ENCODE results near the gene SUSD2.
"Not testable (repeated sequence)": the region's sequence is repeated elsewhere in the genome, so short reads cannot be mapped to it uniquely, and the experiment has no call there.

The SUSD2 gene

DNA sequence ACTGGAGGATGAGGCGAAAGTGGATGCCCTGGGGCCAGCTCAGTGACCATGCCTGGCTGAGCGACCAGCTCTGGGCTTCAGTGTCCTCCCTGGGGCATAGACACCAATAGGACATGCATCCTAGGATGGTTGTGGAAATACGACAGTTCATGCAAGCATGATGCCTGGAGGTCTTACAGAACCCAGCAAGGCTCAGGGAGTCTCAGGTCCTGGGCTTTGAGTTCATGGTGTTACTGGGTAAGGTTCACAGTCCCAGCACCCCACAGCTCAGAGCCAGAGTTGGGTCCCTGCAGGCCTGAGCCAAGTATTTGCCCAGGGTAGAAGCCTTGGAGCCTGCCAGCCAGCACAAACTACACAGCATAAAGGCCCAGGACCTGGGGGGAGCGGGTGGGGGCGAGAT, 4.2 kb upstream of the SUSD2 start:
- DNase-seq: no peak

DNA sequence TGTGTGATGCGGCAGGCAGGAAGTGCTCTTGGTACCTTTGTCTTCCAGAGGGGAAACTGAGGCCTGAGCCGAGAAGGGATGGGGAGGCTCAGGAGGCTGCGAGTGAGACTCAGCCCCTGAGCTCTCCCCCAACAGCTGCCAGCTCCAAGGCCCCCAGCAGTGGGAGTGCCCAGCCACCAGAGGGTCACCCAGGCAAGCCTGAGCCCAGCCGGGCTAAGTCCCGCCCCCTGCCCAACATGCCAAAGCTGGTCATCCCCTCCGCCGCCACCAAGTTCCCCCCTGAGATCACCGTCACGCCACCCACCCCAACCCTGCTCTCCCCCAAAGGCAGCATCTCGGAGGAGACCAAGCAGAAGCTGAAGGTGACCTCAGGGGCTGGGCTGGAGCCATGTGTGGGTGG, 3.8 kb upstream of the SUSD2 start:
- no peak for DNase-seq

DNA sequence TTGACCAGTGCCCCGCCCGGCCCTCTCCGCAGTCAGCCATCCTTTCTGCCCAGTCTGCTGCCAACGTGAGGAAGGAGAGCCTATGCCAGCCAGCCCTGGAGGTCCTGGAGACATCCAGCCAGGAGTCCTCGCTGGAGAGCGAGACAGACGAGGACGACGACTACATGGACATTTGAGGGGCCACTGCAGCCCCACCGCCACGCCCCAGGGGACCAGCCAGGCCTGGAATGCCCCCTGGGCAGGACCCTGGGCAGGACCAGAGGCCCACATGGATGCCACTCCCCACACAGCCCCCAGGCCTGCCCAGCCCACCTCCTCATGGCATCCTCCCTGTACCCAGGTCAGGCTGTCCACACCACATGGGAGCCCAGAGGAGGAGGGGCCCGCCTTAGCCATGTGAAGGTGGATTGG, 3.3 kb upstream of the SUSD2 start:
- DNase-seq: no peak

DNA sequence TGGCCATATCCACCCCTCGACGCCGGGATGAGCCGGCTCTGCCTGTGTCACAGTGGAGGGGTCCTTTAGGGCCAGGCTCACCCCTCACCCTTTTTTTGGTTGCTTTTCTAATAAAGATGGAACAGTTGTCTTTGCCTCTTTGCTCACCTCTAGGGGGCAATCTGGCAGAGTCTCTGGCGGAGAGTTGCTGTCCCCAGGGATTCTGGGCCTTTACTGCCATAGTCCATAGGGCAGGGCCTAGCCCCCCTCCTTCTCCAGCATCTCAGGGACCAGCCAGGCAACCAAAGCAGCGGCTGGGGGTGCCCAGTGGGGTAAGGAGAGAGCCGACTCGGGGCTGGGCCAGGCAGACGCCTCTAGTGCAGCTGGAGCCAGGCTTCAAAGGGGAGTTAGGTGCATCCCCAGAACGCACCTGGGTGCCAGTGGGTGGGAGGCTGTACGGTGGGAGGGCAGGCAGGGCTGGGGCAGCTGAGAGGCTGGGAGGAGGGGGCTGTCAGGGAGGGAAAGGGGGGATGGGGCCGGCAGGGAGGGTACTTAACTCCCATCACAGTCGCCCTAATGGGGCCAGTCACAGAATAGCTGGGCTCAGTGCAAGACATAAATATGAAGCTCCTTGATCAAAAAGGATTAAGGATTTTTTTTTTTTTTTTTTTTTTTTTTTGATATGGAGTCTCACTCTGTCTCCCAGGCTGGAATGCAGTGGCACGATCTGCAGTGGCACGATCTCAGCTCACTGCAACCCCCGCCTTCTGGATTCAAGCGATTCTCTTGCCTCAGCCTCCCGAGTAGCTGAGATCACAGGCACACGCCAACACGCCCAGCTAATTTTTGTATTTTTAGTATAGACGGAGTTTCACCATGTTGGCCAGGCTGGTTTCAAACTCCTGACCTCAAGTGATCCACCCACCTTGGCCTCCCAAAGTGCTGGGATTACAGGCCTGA, 2.5 kb upstream of the SUSD2 start:
- DNase-seq: no peak

DNA sequence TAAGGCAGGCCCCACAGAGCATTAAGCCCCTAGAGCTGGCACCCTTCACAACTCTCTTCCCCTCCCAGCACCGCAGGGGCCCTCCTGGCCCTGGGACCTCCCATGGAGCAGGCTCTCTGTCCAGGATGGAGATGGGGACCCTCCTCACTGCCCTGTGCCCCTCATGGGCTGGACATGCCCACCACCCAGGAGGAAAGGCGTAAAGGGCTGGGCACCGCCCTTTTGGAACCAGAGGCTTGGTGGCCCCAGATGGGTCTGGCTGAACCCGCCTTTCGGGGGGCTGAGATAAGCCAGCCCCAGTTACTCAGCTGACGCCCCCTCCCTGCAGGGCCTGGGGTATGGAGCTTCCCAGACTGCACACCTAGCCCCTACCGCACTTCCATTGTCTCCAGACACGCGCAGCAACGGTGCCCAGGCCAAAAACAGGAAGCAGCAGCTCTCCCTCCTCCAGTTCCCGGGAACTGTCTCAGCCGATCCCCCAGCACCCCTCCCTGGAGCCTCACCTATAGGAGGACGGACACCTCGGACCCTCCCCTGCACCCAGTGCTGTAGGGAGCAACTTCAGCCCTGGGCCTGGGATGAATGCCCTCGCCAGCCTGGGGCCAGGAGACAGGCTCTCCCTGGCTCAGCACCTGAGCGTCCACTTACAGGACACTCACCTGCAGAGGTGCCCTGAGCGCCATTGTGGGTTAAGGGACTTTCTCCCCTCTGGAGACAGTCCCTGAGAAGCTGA, 1.6 kb upstream of the SUSD2 start:
- no peak for DNase-seq

DNA sequence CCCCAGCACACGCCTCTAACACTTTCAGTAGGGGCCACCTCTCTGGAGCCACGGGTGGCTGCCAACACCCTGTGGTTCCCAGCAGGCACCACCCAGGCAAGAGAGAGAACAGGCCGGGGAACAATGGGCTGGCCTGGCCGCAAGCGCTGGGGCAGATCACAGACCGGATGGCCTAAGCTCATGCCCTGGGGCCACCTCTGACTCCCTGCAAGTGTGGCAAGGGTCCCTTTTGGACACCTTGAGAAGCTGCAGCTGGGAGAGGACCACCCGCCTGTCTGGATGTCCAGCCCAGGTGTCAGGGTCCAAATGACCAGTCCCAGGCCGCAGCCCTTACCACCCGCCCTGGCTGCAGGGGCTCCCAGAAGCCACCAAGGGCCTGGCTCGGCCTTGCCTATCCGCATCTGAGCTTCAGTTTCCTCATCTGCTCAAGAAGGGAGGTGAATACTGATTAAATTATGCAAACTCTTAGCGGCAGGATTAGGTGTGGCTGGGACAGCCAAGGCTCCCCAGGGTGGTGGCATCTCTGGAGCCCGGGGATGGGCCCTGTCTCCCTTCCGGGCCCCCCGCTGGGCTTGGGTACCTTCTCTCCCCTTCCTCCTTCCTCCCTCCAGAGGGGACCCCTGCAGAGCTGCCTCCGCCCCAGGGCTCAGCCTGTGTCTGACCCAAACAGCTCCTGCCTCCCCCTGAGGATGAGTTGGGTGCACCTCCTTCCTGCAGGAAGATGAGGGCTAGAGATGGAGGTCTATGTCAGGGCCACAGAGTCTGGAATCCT, 785 bp upstream of the SUSD2 start:
- no peak for DNase-seq

DNA sequence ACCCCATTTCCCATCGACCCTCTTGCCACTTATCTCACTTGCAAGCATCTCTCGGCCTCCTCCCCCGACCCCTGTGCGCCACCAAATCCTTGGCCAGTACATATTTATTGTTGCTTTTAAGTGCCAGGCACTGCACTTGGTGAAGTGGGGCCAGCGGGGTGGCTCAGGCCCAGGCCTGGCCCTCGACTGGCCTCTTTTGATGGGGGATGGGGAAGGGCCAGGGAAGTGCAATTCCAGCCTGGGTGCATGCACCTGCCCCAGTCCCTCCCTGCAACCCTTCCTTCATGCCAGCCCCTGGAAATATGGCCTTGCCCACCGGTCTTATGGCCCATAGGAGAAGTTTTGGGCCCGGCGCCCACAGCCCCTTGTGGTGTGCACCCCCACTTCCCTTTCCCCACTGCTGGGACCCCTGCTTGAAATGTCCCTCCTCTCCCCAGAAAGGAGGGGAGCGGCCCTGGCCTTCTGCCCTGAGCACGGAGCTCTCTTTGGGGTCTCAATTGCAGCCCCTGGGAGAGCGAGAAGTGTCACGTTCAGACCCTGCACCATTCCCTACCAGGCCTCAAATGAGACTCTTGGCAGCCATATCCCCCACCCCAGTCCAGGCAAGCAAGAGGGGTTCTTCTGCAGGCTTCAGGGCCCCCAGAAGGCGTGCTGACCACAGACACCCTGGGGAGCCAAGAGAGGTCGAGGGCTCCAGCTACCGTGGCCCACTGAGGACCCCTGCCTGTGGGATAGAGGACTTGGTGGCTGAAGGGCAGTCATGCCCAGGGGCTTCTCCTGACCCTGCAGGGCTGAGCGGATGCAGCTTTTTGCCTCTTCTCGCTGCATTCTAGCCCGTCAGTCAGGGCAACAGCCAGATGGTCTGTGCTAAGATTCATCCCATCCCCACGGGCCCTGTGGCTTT, 961 bp downstream of the SUSD2 start:
- no peak for DNase-seq

DNA sequence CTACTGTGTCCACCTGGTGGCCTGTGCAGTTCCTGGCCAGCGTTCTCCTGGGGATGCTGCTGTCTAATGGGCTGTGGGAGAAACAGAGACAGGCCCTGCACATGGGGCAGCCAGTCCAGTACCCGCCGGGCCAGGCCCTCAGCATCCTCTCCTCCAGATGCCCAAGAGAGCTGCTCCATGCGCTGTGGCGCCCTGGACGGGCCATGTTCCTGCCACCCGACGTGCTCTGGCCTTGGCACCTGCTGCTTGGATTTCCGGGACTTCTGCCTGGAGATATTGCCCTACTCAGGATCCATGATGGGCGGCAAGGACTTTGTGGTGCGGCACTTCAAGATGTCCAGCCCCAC, 1.6 kb downstream of the SUSD2 start:
- DNase-seq: not testable (repeated sequence)

DNA sequence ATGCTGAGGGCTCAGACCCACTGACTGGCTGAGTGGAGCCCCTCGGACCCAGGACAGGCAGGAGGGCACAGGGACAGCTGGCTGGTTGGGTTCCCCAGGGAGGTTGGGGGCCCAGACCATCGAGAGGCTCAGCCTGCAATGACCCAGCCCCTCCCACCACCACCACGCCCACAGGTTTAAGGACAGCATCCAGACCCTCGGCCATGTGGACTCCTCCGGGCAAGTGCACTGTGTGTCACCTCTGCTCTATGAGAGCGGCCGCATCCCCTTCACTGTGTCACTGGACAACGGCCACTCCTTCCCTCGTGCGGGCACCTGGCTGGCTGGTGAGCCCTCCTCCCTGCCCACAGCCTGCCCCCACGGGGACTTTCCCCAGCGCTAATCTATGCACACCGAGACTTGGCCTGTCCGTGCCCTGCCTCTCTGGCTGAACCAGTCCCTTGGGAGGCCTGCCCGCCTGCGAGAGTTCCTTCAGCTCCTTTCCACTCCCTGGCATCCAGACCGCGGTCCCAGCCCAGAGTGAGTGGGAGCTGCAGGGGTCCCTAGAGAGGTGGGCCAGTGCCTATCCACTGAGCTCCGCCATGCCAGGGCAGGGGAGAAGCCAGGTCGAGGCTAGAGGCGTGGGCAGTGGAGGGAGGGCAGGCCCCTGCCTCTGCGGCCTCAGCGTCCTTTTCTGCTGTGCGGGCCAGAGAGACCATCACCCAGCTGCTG, 2.2 kb downstream of the SUSD2 start:
- DNase-seq: no peak

DNA sequence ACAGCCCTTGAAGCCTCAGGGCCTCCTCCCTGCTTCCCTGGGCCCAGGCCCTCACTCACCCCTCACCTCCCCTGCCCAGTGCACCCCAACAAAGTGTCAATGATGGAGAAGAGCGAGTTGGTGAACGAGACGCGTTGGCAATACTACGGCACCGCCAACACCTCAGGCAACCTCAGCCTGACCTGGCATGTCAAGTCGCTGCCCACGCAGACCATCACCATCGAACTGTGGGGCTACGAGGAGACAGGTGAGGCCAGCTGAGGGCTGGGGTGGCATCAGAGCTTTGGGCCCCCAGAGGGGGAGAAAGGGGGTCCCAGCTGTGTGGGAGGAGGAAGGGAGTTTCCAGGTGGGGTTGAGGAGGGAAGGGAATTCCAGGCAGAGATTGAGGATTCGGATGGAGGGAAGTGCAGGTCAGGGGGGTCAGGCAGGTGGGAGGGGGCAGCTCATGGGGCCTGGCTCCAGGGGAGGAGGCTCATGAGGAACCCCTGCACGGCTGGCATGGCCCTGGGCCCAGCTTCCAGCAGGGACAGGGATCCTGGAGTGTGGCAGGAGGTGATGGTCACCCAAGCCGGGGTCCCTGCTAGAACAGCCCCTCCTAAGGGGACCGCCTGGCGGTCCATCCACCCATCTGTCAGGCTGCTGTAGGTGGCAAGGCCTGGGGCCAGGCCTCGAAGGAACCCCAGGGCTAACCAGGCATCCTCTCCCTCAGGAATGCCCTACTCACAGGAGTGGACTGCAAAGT, 2.9 kb downstream of the SUSD2 start:
- DNase-seq: no peak

DNA sequence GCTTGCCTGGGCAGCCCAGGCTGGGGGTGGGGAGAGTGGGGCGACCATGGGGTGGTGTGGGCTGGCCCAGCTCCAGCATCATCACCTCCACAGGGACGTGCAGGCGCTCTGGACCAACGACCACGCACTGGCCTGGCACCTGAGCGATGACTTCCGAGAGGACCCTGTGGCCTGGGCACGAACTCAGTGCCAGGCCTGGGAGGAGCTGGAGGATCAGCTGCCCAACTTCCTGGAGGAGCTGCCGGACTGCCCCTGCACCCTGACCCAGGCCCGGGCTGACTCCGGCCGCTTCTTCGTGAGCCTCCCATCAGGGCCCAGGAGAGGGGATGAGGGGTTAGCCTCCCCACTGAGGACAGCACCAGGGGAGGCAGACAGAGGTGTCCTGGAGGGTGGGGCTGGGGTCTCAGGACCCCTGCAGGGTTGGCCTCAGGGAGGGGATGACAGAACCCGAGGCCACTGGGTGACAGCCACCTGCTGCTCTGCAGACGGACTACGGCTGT, 3.8 kb downstream of the SUSD2 start:
- DNase-seq: no peak

DNA sequence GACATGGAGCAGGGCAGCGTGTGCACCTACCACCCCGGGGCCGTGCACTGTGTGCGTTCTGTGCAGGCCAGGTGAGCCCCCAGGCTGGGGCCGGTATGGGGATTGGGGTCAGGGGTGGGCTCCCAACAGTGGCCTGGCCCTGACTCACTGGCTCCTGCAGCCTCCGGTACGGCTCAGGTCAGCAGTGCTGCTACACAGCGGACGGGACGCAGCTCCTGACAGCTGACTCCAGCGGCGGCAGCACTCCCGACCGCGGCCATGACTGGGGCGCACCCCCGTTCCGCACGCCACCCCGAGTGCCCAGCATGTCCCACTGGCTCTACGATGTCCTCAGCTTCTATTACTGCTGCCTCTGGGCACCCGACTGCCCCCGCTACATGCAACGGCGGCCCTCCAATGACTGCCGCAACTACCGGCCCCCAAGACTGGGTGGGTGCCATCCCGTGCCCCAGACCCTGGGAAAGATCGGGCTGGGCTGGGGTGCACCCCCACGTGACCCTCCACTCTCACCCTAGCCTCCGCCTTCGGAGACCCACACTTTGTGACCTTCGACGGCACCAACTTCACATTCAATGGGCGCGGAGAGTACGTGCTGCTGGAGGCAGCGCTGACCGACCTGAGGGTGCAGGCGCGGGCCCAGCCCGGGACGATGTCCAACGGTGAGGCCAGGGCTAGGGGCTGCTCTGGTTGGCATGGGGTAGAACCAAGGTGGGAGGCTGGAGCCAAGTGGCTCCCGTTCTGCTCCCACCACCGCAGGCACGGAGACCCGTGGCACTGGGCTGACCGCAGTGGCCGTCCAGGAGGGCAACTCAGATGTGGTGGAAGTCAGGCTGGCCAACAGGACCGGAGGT, 4.4 kb downstream of the SUSD2 start:
- DNase-seq: no peak

DNA sequence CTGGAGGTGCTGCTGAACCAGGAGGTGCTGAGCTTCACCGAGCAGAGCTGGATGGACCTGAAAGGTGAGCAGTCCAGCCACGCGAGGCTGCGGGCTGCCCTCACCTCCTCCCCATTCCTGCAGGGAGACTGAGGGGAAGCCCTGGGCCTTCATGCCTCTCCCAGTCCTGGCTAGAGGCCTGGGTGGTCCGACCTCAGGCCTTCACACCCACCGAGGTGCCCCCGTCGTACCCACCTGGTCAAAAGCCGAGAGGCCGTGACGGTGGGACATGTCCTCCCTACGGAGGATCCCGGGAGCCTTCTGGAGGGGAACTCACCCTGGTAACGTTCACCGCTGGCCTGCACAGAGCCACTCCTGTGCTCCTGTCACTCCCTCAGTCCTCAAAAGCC, 5.1 kb downstream of the SUSD2 start:
- DNase-seq: no peak

DNA sequence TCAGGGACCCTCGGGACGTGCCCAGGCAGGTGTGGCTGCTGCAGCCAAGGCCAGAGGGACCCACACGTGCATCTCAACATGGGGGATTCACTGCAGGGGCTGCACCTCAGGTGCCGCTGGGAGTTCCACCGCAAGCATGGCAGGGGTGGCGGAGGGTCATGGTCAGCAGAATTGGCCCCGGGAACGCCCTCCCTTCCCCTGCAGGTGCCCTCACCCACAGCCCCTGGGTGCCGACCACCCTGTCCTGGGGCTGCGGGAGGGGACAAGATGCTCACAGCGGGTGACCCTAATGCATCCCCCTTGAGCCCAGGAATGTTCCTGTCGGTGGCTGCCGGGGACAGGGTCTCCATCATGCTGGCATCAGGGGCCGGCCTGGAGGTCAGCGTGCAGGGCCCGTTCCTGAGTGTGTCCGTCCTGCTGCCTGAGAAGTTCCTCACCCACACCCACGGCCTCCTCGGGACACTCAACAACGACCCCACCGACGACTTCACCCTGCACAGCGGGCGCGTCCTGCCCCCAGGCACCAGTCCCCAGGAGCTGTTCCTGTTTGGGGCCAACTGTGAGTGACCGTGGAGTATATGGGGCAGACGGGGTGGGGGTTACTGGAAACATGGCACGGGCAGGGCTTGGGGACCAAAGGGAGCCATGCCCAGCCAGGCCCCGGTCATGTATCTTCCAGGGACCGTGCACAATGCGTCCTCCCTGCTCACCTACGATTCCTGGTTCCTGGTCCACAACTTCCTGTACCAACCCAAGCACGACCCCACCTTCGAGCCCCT, 5.8 kb downstream of the SUSD2 start:
- DNase-seq: no peak

DNA sequence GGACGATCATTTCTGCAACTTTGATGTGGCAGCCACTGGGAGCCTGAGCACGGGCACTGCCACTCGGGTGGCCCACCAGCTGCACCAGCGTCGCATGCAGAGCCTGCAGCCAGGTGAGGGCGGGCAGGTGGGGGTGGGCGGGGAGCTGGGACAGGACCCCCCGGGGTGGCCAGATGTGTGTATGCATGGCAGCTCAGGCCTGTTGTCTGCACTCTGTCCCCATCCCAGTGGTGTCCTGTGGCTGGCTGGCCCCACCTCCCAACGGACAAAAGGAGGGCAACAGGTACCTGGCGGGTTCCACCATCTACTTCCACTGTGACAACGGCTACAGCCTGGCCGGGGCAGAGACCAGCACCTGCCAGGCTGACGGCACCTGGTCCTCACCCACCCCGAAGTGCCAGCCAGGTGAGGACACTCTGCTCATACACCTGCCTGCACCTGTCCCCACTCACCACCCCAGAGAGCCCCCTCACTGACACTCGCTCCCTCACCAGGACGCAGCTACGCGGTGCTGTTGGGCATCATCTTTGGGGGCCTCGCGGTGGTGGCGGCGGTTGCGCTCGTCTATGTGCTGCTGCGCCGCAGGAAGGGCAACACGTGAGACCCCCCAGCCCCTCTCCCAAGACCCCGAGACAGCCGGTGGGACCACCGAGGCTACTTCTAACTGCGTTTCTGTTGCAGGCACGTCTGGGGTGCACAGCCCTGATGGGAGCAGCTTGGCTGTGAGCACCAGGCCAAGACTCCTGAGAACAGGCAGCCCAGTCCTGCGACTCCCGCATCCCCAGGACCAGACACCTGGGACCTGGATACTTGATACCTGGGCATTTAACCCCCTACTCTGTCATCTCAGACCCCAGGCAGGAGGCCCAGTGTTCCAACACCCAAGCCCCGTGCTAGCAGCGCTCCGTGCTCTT, 6.7 kb downstream of the SUSD2 start:
- no peak for DNase-seq

DNA sequence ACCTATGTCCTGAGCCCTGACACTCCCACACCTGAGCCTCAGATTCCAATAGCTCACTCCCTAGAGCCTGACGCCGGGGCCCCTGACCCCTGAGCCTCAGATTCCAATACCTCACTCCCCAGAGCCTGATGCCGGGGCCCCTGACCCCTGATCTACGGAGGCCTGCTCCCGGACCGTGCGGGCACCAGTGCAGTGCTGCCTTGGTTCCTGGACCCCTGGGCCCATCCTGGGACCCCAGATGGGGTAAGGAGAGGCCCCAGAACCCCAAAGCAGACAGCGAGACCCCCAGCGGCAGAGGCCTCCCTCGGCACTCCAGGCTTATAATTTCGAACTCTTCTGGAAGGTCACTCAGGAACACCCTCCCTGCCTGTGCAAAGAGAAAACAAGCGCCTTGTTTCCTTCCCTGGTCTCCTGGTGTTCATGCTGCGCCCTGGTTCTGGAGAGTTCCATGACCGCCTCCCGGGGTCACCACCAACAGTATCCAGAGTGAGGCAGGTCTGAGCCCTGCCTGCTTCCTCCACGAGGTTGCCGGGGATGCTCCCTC, 7.5 kb downstream of the SUSD2 start:
- DNase-seq: no peak

Measured in activated CD4-positive, alpha-beta T cell treated with anti-CD3 and anti-CD28 coated beads for 48 hours (primary cell).